Right atrium auricular region (tissue), 2 donors: ENCODE data around the gene KRTAP10-9. TPM values are rescaled to one million over a fixed set of nuclear protein-coding genes. Genes with fewer than 3 reads are reported as not detected.

Experiments used
- DNase-seq: peaks from one replicate; pipeline ENCODE4 v3.0.0-alpha.2; 2019; ENCODE audit warnings: low spot score
- H3K27ac ChIP-seq, 2 donors: fragments of 200-600 bp; sonication (generic); 1 replicate in 1 of 2; 2 replicates in 1 of 2; pipeline ENCODE4 v1.5.1; 2016 to 2019
- H3K27me3 ChIP-seq, 2 donors: fragments of 200-600 bp; sonication (generic); one replicate each; pipeline versions ENCODE4 v1.5.1 to v1.6.0; 2017 to 2019
- H3K36me3 ChIP-seq: fragments of 200-600 bp; sonication (generic); one replicate; pipeline ENCODE4 v1.5.1; 2016
- H3K4me1 ChIP-seq, 2 donors: fragments of 200-600 bp; sonication (generic); one replicate each; pipeline versions ENCODE4 v1.5.1 to v1.6.0; 2017 to 2019
- H3K4me3 ChIP-seq, 2 donors: fragments of 200-600 bp; sonication (generic); 1 replicate in 1 of 2; 2 replicates in 1 of 2; pipeline ENCODE4 v1.5.1; 2017 to 2019; ENCODE audit warnings: mild to moderate bottlenecking in 1 of 2, moderate library complexity in 1 of 2
- H3K9me3 ChIP-seq, 2 donors: fragments of 200-600 bp; sonication (generic); one replicate each; pipeline ENCODE4 v1.5.1; 2019
- CTCF ChIP-seq, 2 donors: fragments of 200-600 bp; sonication (generic); IDR thresholded peaks; one replicate each; pipeline ENCODE4 v1.5.1; 2019; ENCODE audit warnings: antibody characterized with exemption in 2 of 2
- total RNA-seq, 2 donors: library from RNA; depleted of rRNA; stranded (reverse); fragments of >200 nt; gene quantifications; one replicate each; pipeline ENCODE4 v1.1.0, GENCODE V29; 2016

KRTAP10-9 gene
- total RNA-seq, 2 donors from 2014 or later = not detected

GRCh38 chr21:44649521-44650100 lies 22.7 kb downstream of the KRTAP10-9 start:
- Histone ChIP-seq H3K9me3 (peaks cover 0 to 11% of the 10 kb centered on the region in 2 donors), H3K36me3 (no peaks in the 10 kb centered on the region), H3K4me3 (no peak overlapping the region), H3K27me3 (no peaks in the 10 kb centered on the region), H3K4me1 (no peaks in the 10 kb centered on the region), H3K27ac (no peak overlapping the region)
- TF ChIP-seq CTCF (IDR thresholded peaks at IDR 0.05) = no peak
- peak; percentile 36 for DNase-seq

GRCh38 chr21:44650265-44650972 lies 23.5 kb downstream of the KRTAP10-9 start:
- DNase-seq = no peak
- TF ChIP-seq CTCF (IDR thresholded peaks at IDR 0.05) = no peak
- no peaks in the 10 kb centered on the region for H3K27me3 ChIP-seq
- H3K27ac ChIP-seq = no peak overlapping the region
- H3K36me3 ChIP-seq = no peaks in the 10 kb centered on the region
- H3K4me1 ChIP-seq = no peaks in the 10 kb centered on the region
- H3K4me3 ChIP-seq = no peak overlapping the region
- H3K9me3 ChIP-seq = peaks cover 0 to 3% of the 10 kb centered on the region in 2 donors

- no peak overlapping the region for H3K4me3 ChIP-seq
- H3K27ac ChIP-seq = no peak overlapping the region
- H3K9me3 ChIP-seq = peaks cover 0 to 1% of the 10 kb centered on the region in 2 donors
- no peaks in the 10 kb centered on the region for H3K27me3 ChIP-seq
- H3K36me3 ChIP-seq = no peaks in the 10 kb centered on the region
- DNase-seq = peak; percentile 28
- no peak for TF ChIP-seq CTCF (IDR thresholded peaks at IDR 0.05)
- H3K4me1 ChIP-seq = no peaks in the 10 kb centered on the region
Measured at GRCh38 chr21:44650973-44651675, 24.2 kb downstream of the KRTAP10-9 start.

- DNase-seq = no peak
- Histone ChIP-seq H3K9me3 (peaks cover 0 to 9% of the 10 kb centered on the region in 2 donors), H3K36me3 (no peaks in the 10 kb centered on the region), H3K27me3 (no peaks in the 10 kb centered on the region), H3K4me3 (no peak overlapping the region), H3K4me1 (no peaks in the 10 kb centered on the region), H3K27ac (no peak overlapping the region)
- TF ChIP-seq CTCF (IDR thresholded peaks at IDR 0.05) = no peak
Measured at GRCh38 chr21:44653123-44653522, 26.2 kb downstream of the KRTAP10-9 start.

GRCh38 chr21:44653656-44654575 lies 27.0 kb downstream of the KRTAP10-9 start:
- H3K27me3 ChIP-seq = no peaks in the 10 kb centered on the region

More at GRCh38 chr21:44653656-44654575, 27.0 kb downstream of the KRTAP10-9 start:
- Histone ChIP-seq H3K4me1 (no peaks in the 10 kb centered on the region), H3K4me3 (no peak overlapping the region), H3K27ac (no peak overlapping the region), H3K36me3 (no peaks in the 10 kb centered on the region), H3K9me3 (peaks cover 0 to 9% of the 10 kb centered on the region in 2 donors)
- no peak for TF ChIP-seq CTCF (IDR thresholded peaks at IDR 0.05)
- DNase-seq = peak; percentile 34
